Measurements from ENCODE around the gene ZNF135.

GRCh38 chr19:58022283-58022660 lies 36.8 kb upstream of the ZNF135 start:
- TF ChIP-seq CTCF (conservative IDR thresholded peaks at IDR 0.05) (peak; percentile 31), ZFX (IDR thresholded peaks at IDR 0.05) (no peak)
